Activated T-helper 1 cell treated with Interleukin-2 at 50 U/mL for 16 hours (primary cell): Measurements from ENCODE around the gene ROCK1.
"Not testable (repeated sequence)": the region's sequence is repeated elsewhere in the genome, so short reads cannot be mapped to it uniquely, and the experiment has no call there.

Experiments
- DNase-seq: peaks from one replicate; pipeline ENCODE4 v3.0.0-alpha.2; 2020; ENCODE audit warnings: low read depth

ROCK1 gene

DNA sequence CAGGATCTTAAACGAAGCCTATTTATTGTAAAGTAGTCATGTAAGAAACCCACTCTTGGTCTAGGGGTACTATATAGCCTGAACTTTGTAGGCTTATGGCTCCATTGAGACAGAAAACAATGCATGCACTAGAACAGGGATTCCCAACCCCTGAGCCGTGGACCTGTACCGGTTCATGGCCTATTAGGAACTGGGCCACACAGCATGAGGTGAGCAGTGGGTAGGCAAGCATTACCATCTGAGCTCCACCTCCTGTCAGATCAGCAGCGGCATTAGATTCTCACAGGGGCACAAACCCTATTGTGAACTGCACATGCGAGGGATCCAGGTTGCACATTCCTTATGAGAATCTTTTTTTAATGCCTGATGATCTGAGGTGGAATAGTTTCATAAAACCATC is 59.2 kb downstream of the ROCK1 start:
- DNase-seq = no peak

DNA sequence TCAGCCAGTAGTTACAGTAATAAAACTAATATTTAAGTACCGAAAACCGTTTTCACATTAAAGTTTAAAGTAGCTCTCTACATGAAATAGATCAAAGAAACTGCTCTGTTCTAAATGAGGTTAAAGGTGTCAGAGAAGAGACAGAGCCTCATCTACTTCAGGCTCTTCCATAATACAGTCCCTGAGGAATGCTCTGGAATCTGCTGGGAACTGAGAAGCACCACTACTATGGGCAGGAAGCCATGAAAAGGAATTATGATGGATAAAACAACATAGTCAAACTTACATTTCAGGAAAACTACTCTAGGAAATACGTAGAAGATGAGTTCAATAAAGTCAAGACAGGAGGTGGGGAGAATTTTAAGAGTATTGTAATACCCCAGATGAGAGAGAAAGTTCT is 60.0 kb downstream of the ROCK1 start:
- DNase-seq = no peak

- no peak for DNase-seq
Measured at GRCh38 chr18:21049306-21049705, 62.3 kb downstream of the ROCK1 start.

DNA sequence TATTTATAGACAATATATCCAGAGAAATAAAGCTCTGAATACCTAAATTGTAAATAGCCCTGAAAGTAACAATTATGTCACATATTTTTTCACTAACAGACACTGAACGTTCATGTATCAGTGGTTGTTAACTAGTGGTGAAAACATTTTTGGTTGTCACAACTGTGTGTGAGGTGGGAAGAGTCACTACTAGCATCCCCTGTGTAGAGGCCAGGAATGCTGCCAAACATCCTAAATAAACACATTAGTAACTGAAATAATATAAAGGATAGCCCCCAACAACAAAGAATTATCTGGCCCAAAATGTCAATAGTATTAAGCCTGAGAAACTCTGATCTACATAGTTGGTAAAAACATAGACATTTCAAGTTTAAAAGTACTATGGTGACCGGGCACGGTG is 64.5 kb downstream of the ROCK1 start:
- no peak for DNase-seq

- no peak for DNase-seq
Measured at GRCh38 chr18:21040466-21040865, 71.1 kb downstream of the ROCK1 start.

DNA sequence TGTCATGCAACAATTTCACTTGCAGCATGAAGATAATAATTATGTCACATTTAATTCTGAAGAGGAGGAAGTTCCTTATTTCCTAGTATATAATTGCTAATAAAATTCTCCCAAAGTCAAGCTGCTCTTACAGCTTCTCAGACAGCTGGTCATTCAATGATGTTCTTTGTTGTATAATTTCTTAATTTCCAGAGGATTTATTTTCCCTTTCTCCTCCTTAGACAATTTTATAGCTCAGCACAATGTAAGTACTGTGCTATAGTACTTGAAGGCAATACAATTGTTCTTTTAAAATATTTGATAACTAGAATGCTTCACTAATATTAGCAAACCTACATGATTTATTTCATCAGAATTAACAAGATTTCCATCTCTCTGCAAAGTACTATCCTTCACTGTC is 73.4 kb downstream of the ROCK1 start:
- no peak for DNase-seq

- DNase-seq = no peak
Measured at GRCh38 chr18:21031845-21032244, 79.8 kb downstream of the ROCK1 start.

GRCh38 chr18:21018257-21018656 is 93.4 kb downstream of the ROCK1 start:
- not testable (repeated sequence) for DNase-seq

- no peak for DNase-seq
Measured at GRCh38 chr18:21012308-21012707, 99.3 kb downstream of the ROCK1 start.

GRCh38 chr18:21004726-21005125 is 106.9 kb downstream of the ROCK1 start:
- DNase-seq = no peak

DNA sequence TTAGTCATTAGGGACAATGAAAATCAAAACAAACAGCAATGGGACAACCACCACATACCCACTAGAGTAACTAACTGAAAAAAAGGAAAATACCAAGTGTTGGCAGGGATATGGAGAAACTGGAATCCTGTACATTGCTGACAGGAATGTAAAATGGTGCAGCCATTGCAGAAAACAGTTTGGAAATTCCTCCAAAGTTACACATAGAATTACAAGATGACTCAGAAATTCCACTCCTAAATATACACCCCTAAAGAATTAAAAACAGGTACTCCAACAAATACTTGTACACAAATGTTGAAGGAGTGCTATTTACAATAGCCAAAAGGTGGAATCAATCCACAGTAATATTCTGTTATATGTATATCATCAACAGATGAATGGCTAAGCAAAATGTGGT is 110.9 kb downstream of the ROCK1 start:
- no peak for DNase-seq

DNA sequence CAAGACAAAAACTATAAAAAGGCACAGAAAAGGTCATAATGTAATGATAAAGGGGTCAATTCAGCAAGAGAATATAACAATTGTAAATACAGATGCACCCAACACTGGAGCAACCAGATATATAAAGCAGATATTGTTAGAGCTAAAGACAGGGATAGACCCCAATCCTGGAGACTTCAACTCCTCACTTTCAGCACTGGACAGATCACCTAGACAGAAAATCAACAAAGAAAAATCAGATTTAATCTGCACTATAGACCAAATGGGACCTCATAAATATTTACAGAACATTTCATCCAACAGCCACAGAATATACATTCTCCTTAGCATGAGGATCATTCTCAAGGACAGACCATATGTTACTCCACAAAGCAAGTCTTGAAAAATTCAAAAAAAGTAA is 114.2 kb downstream of the ROCK1 start:
- no peak for DNase-seq

DNA sequence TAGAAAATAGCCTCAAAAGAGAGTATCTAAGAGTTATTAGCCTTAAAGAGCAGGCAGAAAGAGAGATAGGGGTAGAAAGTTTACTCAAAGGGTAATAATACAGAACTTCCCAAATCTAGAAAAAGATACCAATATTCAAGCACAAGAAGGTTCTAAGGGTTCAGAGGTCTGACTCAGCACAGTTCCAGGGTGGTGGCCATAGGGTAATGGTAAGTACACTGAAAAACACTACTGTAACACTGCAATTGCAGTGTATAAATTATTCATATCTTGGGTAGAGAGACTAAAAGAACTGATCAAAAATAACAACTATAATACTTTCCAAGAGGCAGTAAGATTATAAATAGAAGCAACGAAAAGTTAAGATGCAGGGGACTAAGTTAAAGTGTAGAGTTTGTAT is 115.2 kb downstream of the ROCK1 start:
- no peak for DNase-seq

GRCh38 chr18:20988726-20989125 is 122.9 kb downstream of the ROCK1 start:
- DNase-seq = no peak

DNA sequence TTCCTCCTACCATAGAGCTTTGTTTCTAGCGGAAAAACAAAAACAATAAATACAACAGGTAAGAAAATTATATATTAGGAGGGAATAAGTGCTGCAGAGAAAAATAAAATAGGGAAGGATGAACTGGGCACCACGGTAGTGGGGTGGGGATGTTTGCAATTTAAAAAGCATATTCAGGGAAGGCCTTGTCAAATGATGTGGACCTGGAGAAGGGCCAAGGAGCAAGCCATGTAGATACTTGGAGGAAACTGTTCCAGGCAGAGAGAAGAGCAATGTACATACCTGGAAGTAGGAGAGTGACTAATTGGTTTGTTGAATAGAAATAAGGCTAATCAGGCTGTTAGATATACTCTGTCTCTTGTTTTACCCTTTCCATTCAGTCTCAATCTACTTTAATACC is 136.5 kb downstream of the ROCK1 start:
- no peak for DNase-seq

DNA sequence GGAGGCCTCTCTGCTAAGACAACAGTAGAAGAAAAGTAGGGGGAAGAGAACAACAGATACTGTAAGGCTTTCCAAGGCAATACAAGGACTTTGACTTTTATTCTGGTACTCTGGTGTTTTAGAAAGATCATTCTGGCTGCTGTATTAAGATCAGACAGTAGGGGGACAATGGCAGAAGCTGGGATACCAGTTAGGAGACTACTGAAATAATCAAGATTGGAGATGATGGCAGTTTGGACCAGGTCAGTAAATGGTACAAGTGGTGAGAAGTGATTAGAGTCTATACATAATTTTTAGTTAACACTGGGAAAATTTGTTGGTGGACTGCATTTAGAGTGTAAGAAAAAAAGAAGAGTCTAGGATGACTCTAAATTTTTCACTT is 139.7 kb downstream of the ROCK1 start:
- no peak for DNase-seq

DNA sequence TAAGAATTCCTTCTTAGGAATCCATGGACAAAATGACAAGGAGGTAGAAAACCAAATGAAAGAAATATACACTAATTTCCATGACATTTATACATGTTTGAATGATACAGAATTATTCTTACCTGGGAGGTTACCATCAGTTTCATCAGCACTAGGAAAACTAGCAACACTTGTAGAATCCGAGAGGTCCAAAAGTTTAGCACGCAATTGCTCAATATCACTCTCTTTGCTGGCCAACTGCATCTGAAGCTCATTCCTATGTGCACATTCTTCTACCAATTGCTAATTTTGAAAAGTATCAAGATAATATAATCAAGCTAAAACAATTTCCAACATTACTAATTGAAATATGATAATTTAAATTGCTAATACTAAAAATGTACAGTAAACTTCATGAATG is 144.8 kb downstream of the ROCK1 start:
- DNase-seq = no peak

- no peak for DNase-seq
Measured at GRCh38 chr18:20963027-20963426, 148.6 kb downstream of the ROCK1 start.

DNA sequence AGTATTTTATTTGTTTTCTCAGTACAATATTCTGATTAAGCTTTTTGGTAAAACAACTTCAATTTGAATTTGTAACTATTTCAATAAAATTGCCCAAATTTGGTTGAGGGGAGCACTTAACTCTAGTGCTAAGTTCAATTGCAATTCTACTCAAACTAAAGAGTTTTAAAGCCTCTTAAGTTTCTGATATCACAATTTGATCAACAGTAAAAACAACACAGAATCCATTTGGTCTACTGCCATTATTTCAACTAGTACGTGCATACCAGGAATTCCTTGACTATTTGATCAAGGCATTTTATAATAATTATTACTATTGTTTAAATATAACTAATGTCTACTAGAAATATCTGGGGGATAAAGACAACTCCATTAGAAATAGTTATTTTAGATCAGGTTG is 150.9 kb downstream of the ROCK1 start:
- no peak for DNase-seq

DNA sequence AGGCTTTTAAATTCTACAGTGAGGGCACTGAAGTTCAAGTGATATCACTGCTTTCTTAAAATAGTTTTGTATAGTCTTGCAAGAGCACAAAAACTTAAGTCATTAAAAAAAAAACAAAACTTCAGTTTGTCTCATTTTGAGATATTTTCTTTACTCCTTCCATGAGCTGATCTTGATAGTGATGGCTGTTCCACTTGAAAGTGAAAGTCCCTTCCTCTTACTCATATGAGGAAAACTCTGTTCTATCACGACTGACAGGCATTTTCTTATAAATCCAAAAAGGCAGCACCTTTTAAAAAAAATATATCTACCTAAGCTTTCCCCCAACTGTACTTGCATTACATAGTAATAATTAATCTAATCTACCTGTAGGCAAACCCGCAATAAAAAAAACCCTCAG is 160.8 kb downstream of the ROCK1 start:
- not testable (repeated sequence) for DNase-seq
